ENCODE measurements around the gene ZNF615.

DNA sequence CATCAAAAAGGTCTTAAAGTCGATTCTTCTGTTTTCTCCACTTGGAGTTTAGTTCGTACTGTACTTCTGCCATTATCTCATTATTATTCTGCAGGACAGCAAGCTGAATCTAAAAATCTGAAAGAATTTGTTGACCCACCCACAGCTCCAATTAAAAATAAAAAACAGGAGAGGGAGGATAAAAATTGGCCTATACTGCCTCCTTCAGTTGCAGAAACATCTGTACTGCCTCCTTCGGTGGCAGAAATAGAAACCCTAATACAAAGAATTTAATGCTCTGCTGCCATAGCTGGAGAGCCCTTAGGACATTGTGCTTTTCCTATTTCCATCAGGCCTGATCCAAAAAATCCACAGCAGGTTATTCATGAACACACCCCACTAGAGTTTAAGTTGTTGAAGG lies 31.2 kb downstream of the ZNF615 start:
- TF ChIP-seq, protein P1, sequence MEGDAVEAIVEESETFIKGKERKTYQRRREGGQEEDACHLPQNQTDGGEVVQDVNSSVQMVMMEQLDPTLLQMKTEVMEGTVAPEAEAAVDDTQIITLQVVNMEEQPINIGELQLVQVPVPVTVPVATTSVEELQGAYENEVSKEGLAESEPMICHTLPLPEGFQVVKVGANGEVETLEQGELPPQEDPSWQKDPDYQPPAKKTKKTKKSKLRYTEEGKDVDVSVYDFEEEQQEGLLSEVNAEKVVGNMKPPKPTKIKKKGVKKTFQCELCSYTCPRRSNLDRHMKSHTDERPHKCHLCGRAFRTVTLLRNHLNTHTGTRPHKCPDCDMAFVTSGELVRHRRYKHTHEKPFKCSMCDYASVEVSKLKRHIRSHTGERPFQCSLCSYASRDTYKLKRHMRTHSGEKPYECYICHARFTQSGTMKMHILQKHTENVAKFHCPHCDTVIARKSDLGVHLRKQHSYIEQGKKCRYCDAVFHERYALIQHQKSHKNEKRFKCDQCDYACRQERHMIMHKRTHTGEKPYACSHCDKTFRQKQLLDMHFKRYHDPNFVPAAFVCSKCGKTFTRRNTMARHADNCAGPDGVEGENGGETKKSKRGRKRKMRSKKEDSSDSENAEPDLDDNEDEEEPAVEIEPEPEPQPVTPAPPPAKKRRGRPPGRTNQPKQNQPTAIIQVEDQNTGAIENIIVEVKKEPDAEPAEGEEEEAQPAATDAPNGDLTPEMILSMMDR (IDR thresholded peaks at IDR 0.05; ENCODE audit: low read depth, low read length), result no peak
- TF ChIP-seq EZH2phosphoT487 (IDR thresholded peaks at IDR 0.05; ENCODE audit: low read depth), result no peak

All from OCI-LY3 (cell line).